ENCODE data around the gene CORO1C.
"Not testable (repeated sequence)": the region's sequence is repeated elsewhere in the genome, so short reads cannot be mapped to it uniquely, and the experiment has no call there.

CORO1C gene

DNA sequence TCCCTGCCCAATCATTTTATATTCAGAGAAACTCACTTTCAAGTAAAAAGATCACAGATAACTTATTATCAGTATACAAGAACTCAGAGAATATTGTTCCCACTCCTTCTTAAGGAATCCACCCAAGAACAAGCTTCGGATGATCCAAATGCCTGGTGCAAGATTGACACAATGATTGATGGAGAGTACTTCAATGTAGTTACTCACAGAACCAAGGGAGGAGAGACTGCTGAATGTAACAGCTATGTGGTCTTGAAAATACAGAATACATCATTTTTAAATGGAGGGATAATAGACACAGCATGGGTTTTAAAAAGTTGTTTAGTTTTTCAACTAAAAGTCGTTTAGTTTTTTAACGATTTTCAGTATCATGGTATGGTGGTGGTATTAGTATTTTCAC lies 59.3 kb downstream of the CORO1C start:
- DNase-seq (ENCODE audit: low read depth in 2 of 2): no peak

DNA sequence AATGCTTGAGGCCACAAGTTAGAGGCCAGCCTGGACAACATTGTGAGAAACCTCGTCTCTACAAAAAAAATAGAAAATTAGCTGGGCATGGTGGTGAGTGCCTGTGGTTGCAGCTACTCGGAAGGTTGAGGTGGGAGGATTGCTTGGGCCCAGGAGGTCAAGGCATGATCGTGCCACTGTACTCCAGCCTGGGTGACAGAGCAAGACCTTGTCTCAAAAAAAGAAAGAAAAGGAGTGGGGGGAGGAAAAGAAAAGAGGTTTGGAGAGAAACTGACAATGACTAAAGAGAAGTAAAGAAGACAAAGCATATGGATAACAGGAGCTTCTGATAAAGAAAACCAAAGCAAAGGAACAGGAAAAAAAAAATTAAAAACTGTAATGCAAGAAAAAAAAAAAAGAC lies 60.2 kb downstream of the CORO1C start:
- no peak for DNase-seq (ENCODE audit: low read depth in 2 of 2)

DNA sequence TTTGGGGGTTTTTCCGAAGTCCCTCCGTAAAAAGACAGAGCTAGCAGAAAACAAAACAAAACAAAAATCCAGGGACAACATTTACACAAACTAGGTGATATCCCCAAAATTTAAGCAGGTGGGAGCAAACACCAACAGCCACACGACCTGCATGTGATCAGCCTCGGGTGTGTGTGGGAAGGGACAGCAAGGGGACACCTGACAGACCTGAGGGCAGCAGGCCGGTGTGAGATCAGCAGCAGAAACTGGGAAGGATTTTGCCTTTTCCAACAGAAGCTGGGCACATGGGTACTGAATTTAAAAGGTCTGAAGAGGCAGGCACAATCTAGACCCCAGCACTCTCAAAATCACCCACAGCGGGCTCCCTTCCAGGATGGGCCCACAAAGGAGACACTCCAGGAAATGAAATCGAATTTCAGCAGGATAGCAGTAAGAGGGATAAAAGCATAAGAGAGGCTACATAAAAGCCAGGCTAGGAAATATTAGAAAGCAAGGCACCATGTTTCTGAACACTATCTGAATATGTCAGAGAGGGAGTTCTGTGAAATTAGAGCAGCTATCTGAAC lies 61.2 kb downstream of the CORO1C start:
- DNase-seq (ENCODE audit: low read depth in 2 of 2): no peak

DNA sequence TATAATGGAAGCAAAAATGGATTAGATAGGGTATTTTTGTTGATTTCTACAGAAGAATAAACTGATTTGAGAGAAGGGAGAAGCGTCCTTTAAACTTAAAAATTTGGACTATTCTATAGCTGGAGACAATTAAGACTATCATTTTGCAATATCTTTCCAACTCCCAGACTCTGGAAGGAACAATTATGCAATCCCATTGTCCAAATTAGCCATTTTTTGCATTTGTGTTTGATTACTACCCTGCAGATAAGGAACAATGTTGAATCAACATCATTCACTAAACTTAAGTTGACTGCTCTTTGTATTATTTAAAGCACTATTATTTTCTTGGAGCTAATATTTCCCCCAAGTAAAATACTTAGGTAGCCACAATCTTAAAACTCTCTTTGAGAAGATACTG lies 62.8 kb downstream of the CORO1C start:
- no peak for DNase-seq (ENCODE audit: low read depth in 2 of 2)

DNA sequence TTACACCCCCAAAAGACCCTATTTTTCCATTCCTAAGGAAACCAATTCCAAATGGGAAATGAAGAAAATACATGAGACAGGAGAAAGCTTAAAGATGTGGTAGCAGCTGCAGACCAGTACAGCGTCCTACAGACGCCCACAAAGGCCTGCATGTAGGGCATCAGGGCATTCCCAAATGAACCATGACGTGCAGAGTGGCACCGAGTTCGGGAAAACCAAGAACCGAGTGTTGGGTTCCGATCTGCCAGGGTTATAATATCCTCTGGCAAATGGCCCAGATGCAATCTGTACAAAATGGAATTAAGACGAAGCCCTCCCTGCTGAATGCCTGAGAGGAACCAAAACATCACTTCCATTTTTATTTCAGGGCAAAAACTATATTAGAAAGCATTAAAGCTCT lies 63.3 kb downstream of the CORO1C start:
- DNase-seq (ENCODE audit: low read depth in 2 of 2): no peak

DNA sequence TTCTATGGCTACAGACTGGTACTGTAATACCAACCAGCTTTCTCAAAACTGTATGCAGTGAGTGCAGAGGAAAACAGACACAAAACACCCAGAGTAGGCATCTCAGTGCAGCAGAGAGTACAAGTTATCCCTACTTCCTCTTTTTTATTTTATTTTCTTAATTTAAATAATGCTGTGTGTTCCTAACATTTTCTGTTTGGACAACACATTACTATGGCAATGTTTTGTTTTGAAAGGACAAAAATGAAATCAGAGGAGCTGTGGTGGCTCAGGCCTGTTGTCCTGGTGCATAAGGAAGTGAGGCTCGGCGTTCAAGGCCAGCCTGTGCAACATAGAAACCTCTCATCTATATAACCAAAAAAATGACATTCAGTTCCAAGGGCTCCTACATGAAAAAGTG lies 64.0 kb downstream of the CORO1C start:
- no peak for DNase-seq (ENCODE audit: low read depth in 2 of 2)

DNA sequence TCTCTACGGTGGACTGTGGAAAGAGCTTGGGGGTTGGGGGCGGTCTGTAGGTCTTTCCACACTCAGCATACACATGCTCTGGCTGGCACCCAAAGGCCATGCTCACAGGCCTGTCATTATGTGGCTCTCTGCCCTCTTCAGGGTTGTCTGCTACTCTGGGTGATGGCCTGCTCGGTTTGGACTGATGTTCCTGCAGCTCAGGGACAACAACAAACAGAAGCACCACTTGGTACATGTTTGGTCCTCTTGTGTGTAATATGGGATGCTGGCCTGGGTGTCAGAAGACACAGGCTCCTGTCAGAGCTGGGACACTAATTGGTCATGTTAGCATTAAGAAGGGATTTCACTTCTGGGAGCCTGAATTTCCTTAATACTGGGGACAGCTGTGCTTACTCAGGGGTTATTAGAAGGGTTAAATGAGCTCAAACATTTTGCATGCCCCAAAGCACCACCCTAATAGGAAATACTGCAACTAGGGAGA lies 64.9 kb downstream of the CORO1C start:
- DNase-seq (ENCODE audit: low read depth in 2 of 2): no peak

DNA sequence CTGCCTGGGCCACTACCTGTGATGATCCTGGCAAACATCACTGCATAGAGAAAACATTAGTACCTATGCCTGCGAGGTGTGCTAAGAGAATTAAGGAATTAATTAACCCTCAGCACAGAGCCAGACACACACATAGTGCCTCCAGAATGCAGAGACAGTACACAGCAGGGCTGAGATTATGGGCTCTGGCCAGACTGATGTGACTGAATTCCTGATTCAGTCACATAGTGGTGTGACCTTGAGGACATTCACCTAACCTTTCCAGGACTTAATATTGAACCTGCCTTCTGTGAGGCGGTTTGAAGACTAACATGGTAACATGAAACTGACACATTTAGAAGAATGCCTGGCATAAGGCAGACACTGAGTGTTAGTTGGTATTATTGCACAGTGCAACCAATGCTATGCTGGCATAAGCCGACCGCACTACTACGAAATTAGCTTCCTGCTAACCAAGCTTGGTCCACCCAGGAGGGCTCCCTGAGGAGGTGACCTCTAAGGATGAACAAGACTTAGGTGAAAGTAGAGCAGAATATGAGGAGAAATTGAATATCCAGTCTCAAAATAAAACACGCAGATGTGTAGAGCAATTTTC lies 65.6 kb downstream of the CORO1C start:
- no peak for DNase-seq (ENCODE audit: low read depth in 2 of 2)

DNA sequence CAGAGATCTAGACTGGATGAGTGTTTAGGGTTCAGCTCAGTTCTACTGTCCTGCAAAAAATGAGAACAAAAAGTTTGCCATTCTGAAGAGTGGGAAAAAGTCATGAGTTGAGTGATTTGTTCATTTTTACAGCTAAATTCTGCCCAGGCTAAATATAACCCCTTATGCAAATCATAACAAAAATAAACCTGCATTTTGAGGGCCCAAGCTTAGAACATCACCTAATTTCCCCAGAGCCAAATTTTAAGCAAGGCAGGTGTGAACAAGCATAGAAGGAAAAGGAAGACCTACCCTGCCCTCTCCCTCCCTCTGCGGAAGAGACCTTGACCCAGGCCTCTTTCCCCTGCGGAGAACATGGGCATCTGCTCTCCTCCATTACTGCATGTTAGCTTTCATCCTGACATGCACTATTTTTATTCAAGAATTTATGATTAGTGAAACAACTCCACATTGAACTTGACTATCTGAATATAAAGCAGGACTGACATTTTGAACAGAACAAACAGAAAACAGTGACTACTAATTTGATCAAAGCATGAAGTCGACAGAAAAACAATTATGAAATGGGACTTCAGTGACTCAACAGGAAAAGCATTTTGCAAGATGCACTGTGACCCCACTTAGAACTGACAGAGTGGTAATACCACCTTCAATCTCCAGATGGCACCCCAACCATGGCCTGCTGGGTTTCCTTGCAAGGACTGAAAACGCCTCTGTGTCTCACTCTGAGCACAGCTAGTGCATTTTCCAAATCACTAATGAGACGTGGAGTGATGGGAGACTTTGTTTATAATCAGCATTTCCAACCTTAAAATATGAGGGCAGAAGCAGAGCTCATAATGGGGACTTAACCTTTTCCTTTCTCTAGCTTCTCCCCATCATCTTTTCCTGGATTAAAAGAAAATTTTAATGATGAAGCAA lies 66.7 kb downstream of the CORO1C start:
- DNase-seq (ENCODE audit: low read depth in 2 of 2): peak; percentile 65 to 69

DNA sequence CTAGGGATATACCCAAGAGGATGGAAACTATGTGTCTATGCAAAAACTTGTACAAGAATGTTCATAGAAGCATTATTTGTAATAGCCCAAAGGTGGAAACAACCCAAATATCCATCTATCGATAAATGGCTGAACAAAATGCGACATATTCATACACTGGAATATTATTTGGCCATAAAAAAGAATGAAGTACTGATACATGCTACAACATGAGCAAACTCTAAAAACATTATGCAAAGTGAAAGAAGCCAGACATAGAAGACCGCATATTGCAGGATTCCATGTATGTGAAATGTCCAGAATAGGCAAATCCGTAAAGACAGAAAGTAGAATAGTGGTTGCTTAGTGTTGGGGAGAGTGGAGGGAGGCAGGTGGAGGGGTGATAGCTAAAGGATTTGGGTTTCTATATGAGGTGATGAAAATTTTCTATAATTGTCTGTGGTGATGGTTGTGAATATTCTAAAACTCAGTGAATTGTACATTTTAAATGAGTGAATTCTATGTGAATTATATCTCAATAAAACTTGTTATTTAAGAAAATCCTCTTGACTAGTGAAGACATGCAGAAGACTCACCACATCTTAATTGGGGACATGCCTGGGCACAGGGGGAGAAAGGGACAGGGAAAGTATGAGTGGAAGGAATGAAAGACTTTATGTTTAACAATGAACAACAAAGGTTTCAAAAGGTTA lies 67.8 kb downstream of the CORO1C start:
- DNase-seq (ENCODE audit: low read depth in 2 of 2): no peak

DNA sequence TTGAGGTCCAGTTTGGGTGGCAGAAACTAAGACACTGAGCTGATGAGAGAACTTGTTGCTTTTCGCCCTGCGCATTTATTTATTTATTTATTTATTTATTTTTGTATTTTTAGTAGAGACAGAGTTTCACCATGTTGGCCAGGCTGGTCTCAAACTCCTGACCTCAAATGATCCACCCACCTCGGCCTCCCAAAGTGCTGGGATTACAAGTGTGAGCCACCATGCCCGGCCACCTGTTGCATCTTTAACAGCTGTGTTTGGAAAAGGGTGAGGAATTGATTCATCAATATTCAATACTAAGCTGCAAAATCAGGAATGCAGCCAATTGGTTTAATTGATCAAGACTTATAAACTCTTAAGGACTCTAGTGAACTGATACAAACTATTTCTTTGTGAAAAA lies 73.2 kb downstream of the CORO1C start:
- DNase-seq (ENCODE audit: low read depth in 2 of 2): not testable (repeated sequence)

DNA sequence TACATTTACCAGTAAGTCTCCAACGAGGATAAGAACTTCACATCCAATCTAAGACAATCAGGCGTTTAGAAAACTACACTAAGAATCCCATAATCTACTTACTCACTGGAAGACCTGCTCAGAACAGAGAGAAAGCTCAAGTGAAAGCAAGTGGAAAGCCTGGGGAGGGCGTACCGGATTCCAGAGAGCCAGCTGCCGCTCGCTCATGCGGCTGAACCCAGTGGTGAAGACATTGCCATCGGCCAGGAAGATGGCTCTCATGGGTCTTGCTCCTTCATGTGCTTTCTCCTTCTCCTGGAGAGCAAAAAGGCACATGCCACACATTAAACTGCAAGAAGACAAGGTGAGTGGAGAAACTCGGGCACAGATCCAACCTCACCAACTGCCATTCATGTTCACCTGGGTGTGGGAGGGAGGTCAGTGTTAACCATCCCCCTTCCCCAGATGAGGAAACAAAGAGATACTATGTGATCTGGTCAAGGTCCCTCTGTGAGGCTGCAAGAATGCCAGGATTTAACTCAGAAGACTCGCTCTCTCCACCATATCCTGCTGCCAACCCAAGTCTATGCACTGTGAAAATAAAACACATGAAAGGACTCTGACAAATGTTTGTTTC lies 74.1 kb downstream of the CORO1C start:
- no peak for DNase-seq (ENCODE audit: low read depth in 2 of 2)

DNA sequence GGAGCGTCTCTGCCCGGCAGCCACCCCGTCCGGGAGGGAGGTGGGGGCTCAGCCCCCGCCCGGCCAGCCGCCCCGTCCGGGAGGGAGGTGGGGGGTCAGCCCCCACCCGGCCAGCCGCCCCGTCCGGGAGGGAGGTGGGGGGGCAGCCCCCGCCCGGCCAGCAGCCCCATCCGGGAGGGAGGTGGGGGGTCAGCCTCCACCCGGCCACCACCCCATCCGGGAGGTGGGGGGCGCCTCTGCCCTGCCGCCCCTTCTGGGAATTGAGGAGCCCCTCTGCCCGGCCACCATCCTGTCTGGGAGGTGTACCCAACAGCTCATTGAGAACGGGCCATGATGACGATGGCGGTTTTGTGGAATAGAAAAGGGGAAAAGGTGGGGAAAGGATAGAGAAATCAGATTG lies 75.1 kb downstream of the CORO1C start:
- not testable (repeated sequence) for DNase-seq (ENCODE audit: low read depth in 2 of 2)

DNA sequence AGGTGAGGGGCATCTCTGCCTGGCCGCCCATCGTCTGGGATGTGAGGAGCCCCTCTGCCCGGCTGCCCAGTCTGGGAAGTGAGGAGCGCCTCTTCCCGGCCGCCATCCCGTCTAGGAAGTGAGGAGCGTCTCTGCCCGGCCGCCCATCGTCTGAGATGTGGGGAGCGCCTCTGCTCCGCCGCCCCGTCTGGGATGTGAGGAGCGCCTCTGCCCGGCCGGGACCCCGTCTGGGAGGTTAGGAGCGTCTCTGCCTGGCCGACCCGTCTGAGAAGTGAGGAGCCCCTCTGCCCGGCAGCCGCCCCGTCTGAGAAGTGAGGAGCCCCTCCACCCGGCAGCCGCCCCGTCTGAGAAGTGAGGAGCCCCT lies 75.5 kb downstream of the CORO1C start:
- not testable (repeated sequence) for DNase-seq (ENCODE audit: low read depth in 2 of 2)

DNA sequence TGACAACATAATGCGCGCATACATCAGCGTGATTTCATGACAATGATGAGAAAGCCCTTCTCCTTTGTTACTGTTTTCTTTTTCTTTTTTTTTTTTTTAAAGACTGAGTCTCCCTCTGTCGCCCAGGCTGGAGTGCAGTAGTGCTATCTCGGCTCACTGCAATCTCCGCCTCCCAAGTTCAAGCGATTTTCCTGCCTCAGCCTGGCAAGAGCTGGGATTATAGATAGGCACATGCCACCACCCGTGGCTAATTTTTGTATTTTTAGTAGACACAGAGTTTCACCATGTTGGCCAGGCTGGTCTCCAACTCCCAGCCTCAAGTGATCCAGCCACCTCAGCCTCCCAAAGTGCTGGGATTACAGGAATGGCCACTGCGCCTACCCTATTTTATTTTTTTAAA lies 76.7 kb downstream of the CORO1C start:
- not testable (repeated sequence) for DNase-seq (ENCODE audit: low read depth in 2 of 2)

DNA sequence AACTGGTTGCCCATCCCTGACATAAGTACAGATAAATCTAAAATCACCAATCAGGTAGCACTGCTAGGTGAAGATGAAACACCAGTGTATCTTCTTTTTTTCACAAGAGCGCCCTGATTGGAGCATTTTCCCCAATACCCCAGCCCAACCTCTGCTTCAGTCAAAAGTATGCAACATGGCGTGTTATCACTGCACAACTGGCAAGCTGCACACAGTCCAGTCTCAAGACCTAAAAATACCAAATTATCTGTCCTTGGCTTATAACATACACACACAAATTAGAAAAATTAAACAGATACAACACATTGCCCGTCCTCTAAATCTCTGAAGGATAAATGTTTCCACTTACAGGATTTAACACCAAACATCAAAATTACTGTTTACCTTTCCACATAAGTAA lies 77.4 kb downstream of the CORO1C start:
- no peak for DNase-seq (ENCODE audit: low read depth in 2 of 2)

DNA sequence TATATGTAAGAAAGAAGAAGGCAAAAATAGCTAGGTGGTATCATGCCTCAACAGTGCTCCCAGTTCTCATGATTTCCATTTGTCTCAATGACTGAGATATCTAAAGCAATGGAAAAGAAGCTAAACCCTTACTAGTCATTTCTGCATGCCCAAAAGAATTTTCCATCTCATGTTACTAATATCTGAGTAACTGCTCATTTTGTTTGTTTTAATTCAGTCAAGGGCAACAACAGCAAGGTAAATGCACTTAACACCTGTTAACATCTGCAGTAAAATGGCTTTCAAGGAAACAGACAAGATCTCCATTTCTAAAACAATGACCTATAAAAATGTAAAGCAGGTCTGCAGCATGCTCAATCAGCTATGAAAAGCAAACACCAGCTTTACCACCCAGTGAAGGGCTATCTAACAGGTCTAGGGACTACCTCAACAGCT lies 78.2 kb downstream of the CORO1C start:
- DNase-seq (ENCODE audit: low read depth in 2 of 2): no peak

DNA sequence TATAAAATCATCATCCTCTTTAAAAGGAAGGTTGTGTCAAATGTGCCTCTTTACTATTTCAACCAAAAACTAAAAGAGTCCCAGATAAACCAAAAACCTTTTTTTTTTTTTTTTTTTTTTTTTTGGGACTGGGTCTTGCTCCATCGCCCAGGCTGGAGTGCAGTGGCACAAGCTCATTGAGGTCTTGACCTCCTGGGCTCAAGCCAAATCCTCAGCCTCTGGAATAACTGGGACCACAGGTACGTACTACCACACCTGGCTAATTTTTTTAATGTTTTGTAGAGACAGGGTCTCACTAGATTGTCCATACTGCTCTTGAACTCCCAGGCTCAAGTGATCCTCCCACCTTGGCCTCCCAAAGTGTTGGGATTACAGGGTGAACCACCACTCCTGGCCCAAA lies 81.2 kb downstream of the CORO1C start:
- no peak for DNase-seq (ENCODE audit: low read depth in 2 of 2)

DNA sequence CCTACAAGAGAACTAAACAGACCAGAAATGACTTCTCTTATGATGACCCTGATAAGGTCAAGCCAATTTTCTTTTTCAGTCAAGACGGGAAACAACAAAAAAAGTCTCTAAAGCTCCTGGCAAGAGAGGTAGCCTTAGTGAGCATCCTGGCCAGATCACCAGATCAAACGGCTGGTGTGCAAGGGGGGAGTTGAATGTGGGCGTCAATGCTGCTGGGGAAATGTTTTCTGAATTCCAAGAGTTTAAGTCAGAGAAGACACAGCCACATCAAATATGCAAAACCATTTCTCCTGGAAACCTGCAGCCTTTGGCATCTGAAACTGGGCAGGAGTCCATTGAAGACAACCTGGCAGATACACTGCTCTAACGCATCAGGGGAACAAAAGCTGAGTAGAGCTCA lies 81.6 kb downstream of the CORO1C start:
- DNase-seq (ENCODE audit: low read depth in 2 of 2): no peak

DNA sequence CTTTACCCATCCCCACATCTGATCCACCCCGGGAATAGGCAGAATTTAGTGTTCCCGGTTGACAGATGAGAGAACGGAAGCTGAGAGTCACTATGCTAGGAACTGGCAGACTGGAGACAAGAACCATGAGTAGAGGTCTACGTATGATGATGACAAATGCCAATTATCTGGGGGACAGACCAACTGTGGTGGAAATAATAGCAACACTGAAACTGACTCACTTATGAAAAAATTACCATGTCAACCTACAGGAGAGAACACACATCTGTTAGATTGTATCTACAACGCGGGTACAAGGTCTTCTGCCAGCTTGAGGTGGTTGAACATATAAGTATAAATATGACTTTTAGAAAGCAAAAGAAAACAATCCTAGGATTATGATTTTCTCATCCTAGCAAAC lies 82.2 kb downstream of the CORO1C start:
- DNase-seq (ENCODE audit: low read depth in 2 of 2): no peak

DNA sequence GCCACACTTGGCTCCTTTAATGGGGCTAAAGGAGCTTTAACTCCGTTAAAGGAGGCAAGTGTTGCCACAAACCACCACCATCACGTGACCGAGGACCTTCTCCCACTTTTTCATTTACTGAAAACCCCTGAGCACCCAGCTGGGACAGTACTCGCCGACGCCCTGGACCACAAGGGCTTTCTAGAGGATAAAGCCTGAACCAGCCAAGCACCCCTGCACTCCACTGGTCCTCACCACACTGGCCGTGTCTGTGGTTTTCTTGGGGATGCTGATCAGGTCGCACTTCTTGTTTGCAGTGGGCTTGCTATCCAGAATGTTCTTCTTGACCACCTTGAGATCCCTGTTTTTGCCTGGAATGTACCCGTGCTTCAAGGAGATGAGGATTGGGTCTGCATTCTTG lies 82.9 kb downstream of the CORO1C start:
- no peak for DNase-seq (ENCODE audit: low read depth in 2 of 2)
